H1 (cell line): Measurements from ENCODE around the gene ZNF550. TPM values are rescaled to one million over a fixed set of nuclear protein-coding genes. Genes with fewer than 3 reads are reported as not detected.

Experiments
- CTCF ChIA-PET: fragments of 300-600 bp; sonication (Branson Sonifier 250); formaldehyde crosslinking; loops from one replicate; lab custom pipeline; 2021; ENCODE audit not compliant: partially characterized antibody; lab: Charles Lee
- POLR2A ChIA-PET: fragments of 300-600 bp; sonication (Branson Sonifier 250); formaldehyde crosslinking; loops from one replicate; lab custom pipeline; 2021; ENCODE audit warnings: inconsistent platforms; ENCODE audit not compliant: partially characterized antibody; lab: Charles Lee
- DNase-seq, 2 experiments: peaks; one replicate each; pipeline versions ENCODE4 v3.0.0 to v3.0.0-alpha.2; 2010 to 2022; ENCODE audit warnings: low spot score in 2 of 2, low read depth in 1 of 2, mixed read lengths in 1 of 2
- FAIRE-seq: peaks from 2 replicates; lab custom pipeline; 2011; peaks lifted over from hg19 to GRCh38; lab: Jason Lieb, UNC
- H2AFZ ChIP-seq: 2 replicates; pipeline ENCODE4 v1.8.1; 2012; ENCODE audit warnings: low read length, inconsistent platforms
- H2AK5ac ChIP-seq: 2 replicates; pipeline ENCODE4 v1.6.1; 2013; ENCODE audit warnings: low read depth, low read length
- H2BK120ac ChIP-seq: replicated peaks from 2 replicates; pipeline ENCODE3; 2013; ENCODE audit warnings: low read depth, low read length, inconsistent platforms
- H2BK12ac ChIP-seq: 2 replicates; pipeline ENCODE4 v1.6.1; 2013; ENCODE audit warnings: low read depth, low read length
- H2BK15ac ChIP-seq: 2 replicates; pipeline ENCODE4 v1.6.1; 2013; ENCODE audit warnings: low read length
- H2BK20ac ChIP-seq: 2 replicates; pipeline ENCODE4 v1.6.1; 2013; ENCODE audit warnings: low read length
- H2BK5ac ChIP-seq: 2 replicates; pipeline ENCODE4 v1.6.1; 2013; ENCODE audit warnings: low read depth, low read length
- H3K14ac ChIP-seq: 2 replicates; pipeline ENCODE4 v1.6.1; 2013; ENCODE audit warnings: inconsistent platforms; ENCODE audit not compliant: insufficient read length
- H3K18ac ChIP-seq: 2 replicates; pipeline ENCODE4 v1.6.1; 2013; ENCODE audit warnings: low read length; ENCODE audit errors: extremely low read depth
- H3K23ac ChIP-seq: 2 replicates; pipeline ENCODE4 v1.6.1; 2013; ENCODE audit warnings: inconsistent platforms; ENCODE audit not compliant: insufficient read length
- H3K23me2 ChIP-seq: 2 replicates; pipeline ENCODE4 v1.6.1; 2013; ENCODE audit warnings: low read depth, low read length
- H3K27ac ChIP-seq: 2 replicates; pipeline ENCODE4 v1.6.1; 2011; ENCODE audit warnings: low read depth, low read length, inconsistent platforms
- H3K27me3 ChIP-seq, 4 experiments: replicated peaks in 1 of 4; 1 replicate in 1 of 4; 2 replicates in 3 of 4; pipeline versions ENCODE4 v1.6.1 to v1.8.1; 2011 to 2013; ENCODE audit warnings: low read length in 3 of 4, mild to moderate bottlenecking in 3 of 4, inconsistent platforms in 2 of 4, mixed read lengths in 2 of 4, moderate library complexity in 1 of 4; ENCODE audit not compliant: control insufficient read depth in 3 of 4, insufficient read depth in 3 of 4; ENCODE audit errors: extremely low read depth in 1 of 4
- H3K36me3 ChIP-seq, 4 experiments: 2 replicates each; pipeline versions ENCODE4 v1.6.1 to v1.8.1; 2011 to 2013; ENCODE audit warnings: mild to moderate bottlenecking in 4 of 4, low read length in 3 of 4, moderate library complexity in 2 of 4, control low read depth in 1 of 4, inconsistent platforms in 1 of 4; ENCODE audit not compliant: insufficient read depth in 4 of 4, control insufficient read depth in 2 of 4
- H3K4ac ChIP-seq: replicated peaks from 2 replicates; pipeline ENCODE3; 2013; ENCODE audit warnings: low read length, low read depth, mixed read lengths, inconsistent platforms; ENCODE audit not compliant: insufficient read length
- H3K4me1 ChIP-seq, 4 experiments: replicated peaks in 1 of 4; 1 replicate in 1 of 4; 2 replicates in 3 of 4; pipeline versions ENCODE4 v1.6.1 to v1.8.1; 2011 to 2013; ENCODE audit warnings: low read length in 3 of 4, inconsistent platforms in 2 of 4, mixed read lengths in 1 of 4; ENCODE audit not compliant: insufficient read depth in 4 of 4, control insufficient read depth in 3 of 4
- H3K4me2 ChIP-seq, 2 experiments: 2 replicates each; pipeline versions ENCODE4 v1.6.1 to v1.8.1; 2011 to 2013; ENCODE audit warnings: low read depth in 2 of 2, low read length in 2 of 2, control low read depth in 1 of 2, inconsistent platforms in 1 of 2, mild to moderate bottlenecking in 1 of 2; ENCODE audit not compliant: insufficient read depth in 1 of 2
- H3K4me3 ChIP-seq, 4 experiments: fragments of 200-600, 300-600 bp in 1 of 4; sonication (generic), shearing (Covaris generic), sonication (Bioruptor Twin) in 1 of 4; 2 replicates each; pipeline versions ENCODE4 v1.5.1 to v1.8.1; 2011 to 2016; ENCODE audit warnings: low read length in 4 of 4, low read depth in 3 of 4, control low read depth in 2 of 4, inconsistent platforms in 2 of 4, mild to moderate bottlenecking in 2 of 4, mixed read lengths in 1 of 4, moderate library complexity in 1 of 4; ENCODE audit not compliant: insufficient read depth in 2 of 4; ENCODE audit errors: extremely low read depth in 1 of 4
- H3K56ac ChIP-seq: replicated peaks from 2 replicates; pipeline ENCODE3; 2013; ENCODE audit warnings: low read depth, mild to moderate bottlenecking, mixed read lengths, low read length, inconsistent platforms; ENCODE audit not compliant: insufficient read length
- H3K79me1 ChIP-seq: 2 replicates; pipeline ENCODE4 v1.6.1; 2013; ENCODE audit warnings: low read depth, low read length, control low read depth
- H3K79me2 ChIP-seq, 2 experiments: 2 replicates each; pipeline versions ENCODE4 v1.6.1 to v1.8.1; 2012 to 2013; ENCODE audit warnings: low read length in 2 of 2, mild to moderate bottlenecking in 2 of 2, inconsistent platforms in 1 of 2; ENCODE audit not compliant: insufficient read depth in 2 of 2, control insufficient read depth in 1 of 2
- H3K9ac ChIP-seq, 4 experiments: replicated peaks in 1 of 4; 1 replicate in 1 of 4; 2 replicates in 3 of 4; pipeline versions ENCODE4 v1.6.1 to v1.8.1; 2011 to 2013; ENCODE audit warnings: low read depth in 3 of 4, low read length in 3 of 4, control low read depth in 2 of 4, mild to moderate bottlenecking in 2 of 4, moderate library complexity in 2 of 4, inconsistent platforms in 1 of 4; ENCODE audit errors: extremely low read depth in 1 of 4
- H3K9me3 ChIP-seq, 2 experiments: 2 replicates each; pipeline versions ENCODE4 v1.6.1 to v1.8.1; 2012 to 2013; ENCODE audit warnings: mild to moderate bottlenecking in 2 of 2, moderate library complexity in 2 of 2, control low read depth in 1 of 2, inconsistent platforms in 1 of 2, low read depth in 1 of 2, low read length in 1 of 2, mixed read lengths in 1 of 2; ENCODE audit not compliant: insufficient read depth in 2 of 2
- H4K20me1 ChIP-seq, 2 experiments: replicated peaks in 1 of 2; 2 replicates each; pipeline versions ENCODE3 to v1.8.1; 2011 to 2013; ENCODE audit warnings: inconsistent platforms in 2 of 2, low read length in 2 of 2, mild to moderate bottlenecking in 1 of 2; ENCODE audit not compliant: insufficient read depth in 2 of 2, control insufficient read depth in 1 of 2
- H4K5ac ChIP-seq: 2 replicates; pipeline ENCODE4 v1.6.1; 2013; ENCODE audit warnings: low read length, low read depth, mixed read lengths, inconsistent platforms; ENCODE audit not compliant: insufficient read length
- H4K8ac ChIP-seq: 2 replicates; pipeline ENCODE4 v1.8.0; 2013; ENCODE audit warnings: mild to moderate bottlenecking, moderate library complexity, low read length, inconsistent platforms; ENCODE audit not compliant: insufficient read depth; ENCODE audit errors: extremely low read depth
- H4K91ac ChIP-seq: replicated peaks from 2 replicates; pipeline ENCODE3; 2013; ENCODE audit warnings: low read length, mixed read lengths, inconsistent platforms; ENCODE audit not compliant: insufficient read length
- TBP ChIP-seq: IDR thresholded peaks from 2 replicates; pipeline ENCODE4 v1.6.1; 2011; ENCODE audit warnings: low read depth, low read length, improper control_type of control experiment
- TCF12 ChIP-seq: IDR thresholded peaks from 2 replicates; pipeline ENCODE4 v1.6.1; 2011; ENCODE audit warnings: low read depth, mild to moderate bottlenecking, low read length
- WGBS, 2 experiments: shearing (Covaris generic) in 1 of 2; methylation state at CpG; one replicate each; pipeline versions ENCODE4 v1.1.6 to v1.1.7; 2013 to 2015; ENCODE audit warnings: low lambda C conversion rate in 2 of 2, mixed read lengths in 2 of 2, inconsistent platforms in 1 of 2, low coverage in 1 of 2, missing lambda C conversion rate in 1 of 2; ENCODE audit not compliant: insufficient replicate concordance in 2 of 2, insufficient coverage in 1 of 2, insufficient read length in 1 of 2; ENCODE audit errors: extremely low coverage in 1 of 2, missing lambda C conversion rate in 1 of 2; 5-methylcytosine and 5-hydroxymethylcytosine counted together
- polyA plus RNA-seq, 7 experiments: library from polyadenylated mRNA; depleted of rRNA in 3 of 7; stranded (reverse) in 5 of 7; unstranded in 2 of 7; fragments of >200 nt in 5 of 7; fragments of 200-250 nt in 2 of 7; gene quantifications; 1 replicate in 5 of 7; 2 replicates in 1 of 7; 4 replicates in 1 of 7; pipeline versions ENCODE4 v1.2.1 to v1.2.3, GENCODE V29; 2011 to 2013; ENCODE audit warnings: missing spikeins in 2 of 7, mixed read lengths in 2 of 7
- total RNA-seq: library from RNA; stranded (reverse); fragmentation: NEBNext Ultra II Directional; extraction: Animal tissue kit (Norgen Biotek cat#: 25700); gene quantifications from 2 replicates; pipeline ENCODE4 v1.2.1, GENCODE V29; 2021

The ZNF550 gene
- total and polyA plus RNA-seq, 2 of the 8 experiments (the other 6 are each of a cell fraction or from before 2014, with no cell fraction given), result 4.5 to 10.7 TPM

DNA sequence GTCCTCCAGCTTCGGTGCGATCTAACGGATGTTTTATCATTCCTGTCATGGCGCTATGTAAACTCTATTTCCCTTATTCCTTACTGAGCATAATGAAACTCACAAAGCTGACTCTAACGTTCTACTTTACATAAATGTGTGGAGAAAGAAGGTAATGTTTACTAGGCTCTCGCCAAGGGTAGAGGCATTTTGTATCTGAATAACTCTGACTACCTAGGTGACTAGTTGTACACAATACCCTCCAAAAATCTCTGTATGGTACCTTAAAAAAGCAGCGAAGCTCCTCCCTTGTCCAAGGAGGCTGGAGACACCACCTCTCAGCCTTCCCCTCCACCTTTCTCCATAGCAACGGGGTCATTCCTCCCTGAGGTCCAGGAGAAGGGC lies 39.7 kb upstream of the ZNF550 start:
- Histone ChIP-seq H4K5ac (no peak overlapping the region), H2BK120ac (no peak overlapping the region), H3K56ac (no peak overlapping the region), H2BK15ac (no peak overlapping the region), H2AK5ac (no peak overlapping the region), H3K4me1 (peaks cover 0 to 3% (median 2%) of the 10 kb centered on the region in 4 experiments; a peak in 3 of 7 replicates), H3K14ac (no peak overlapping the region), H4K91ac (no peak overlapping the region), H3K4ac (no peak overlapping the region), H3K36me3 (peaks cover 0 to under 1% (median under 1%) of the 10 kb centered on the region in 4 experiments; a peak in 1 of 8 replicates), H3K27me3 (no peaks in the 10 kb centered on the region), H3K23ac (no peak overlapping the region), H4K20me1 (no peaks in the 10 kb centered on the region), H2BK5ac (no peak overlapping the region), H3K79me2 (0 out of 4 replicates have a peak, but pooled peaks cover 0 to 7% of the 10 kb centered on the region in 2 experiments), H3K18ac (no peak overlapping the region), H3K4me2 (peak overlapping the region; percentile 87 to 92), H2AFZ (peak overlapping the region; percentile 93), H4K8ac (no peak overlapping the region), H3K23me2 (peaks cover 7% of the 10 kb centered on the region), H3K79me1 (peaks cover 2% of the 10 kb centered on the region; the same call in 1 of the 2 replicates), H3K9me3 (no peaks in the 10 kb centered on the region), H3K9ac (no peak overlapping the region), H3K4me3 (peak overlapping the region; percentile 74 to 90 (median 82); a peak in 6 of 8 replicates), H2BK20ac (no peak overlapping the region), H2BK12ac (no peak overlapping the region), H3K27ac (no peak overlapping the region)
- POLR2A ChIA-PET, result interaction anchor here (1.2 to 3.0 kb wide), 5 partner anchors 14 to 163 kb away, joined by 3 to 11 read pairs (median 9); partner anchors contain the start of genes ZIK1 and ZNF551
- CTCF ChIA-PET, result interaction anchor here (0.7 to 1.4 kb wide), 2 partner anchors 11 to 230 kb away, joined by 3 to 4 read pairs; no protein-coding TSS in a partner anchor
- FAIRE-seq (no peak), DNase-seq (no peak)
- 68% methylated on average over 8 of the region's 8 CpGs; no CpG with 5 or more reads in 1 of the 2 experiments for whole genome bisulfite sequencing, 2 experiments
- TF ChIP-seq TBP (0 out of 2 replicates have a peak, but pooled peaks have one; percentile 32), TCF12 (no peak)
